GM18517 (cell line): ENCODE data around the gene IGFBP4.
A peak's percentile ranks its signal among the peaks of the same experiment; 100 is the strongest.
"Not testable (repeated sequence)": the region's sequence is repeated elsewhere in the genome, so short reads cannot be mapped to it uniquely, and the experiment has no call there.

Experiments used
- ATAC-seq: cut with Tn5 transposase; IDR thresholded peaks from one replicate; pipeline ENCODE4 v1.9.1; 2021; ENCODE audit warnings: mild to moderate bottlenecking, moderate library complexity; ENCODE audit not compliant: unreplicated experiment

Gene IGFBP4

GRCh38 chr17:40443196-40443987 is at the start of gene IGFBP4:
TSS of gene IGFBP4 (plus strand) at chr17:40443450. CDS start at chr17:40443736, 286 bp downstream.
- ATAC-seq, result no peak

GRCh38 chr17:40399185-40399584 is 44.1 kb upstream of the IGFBP4 start:
- ATAC-seq, result no peak

DNA sequence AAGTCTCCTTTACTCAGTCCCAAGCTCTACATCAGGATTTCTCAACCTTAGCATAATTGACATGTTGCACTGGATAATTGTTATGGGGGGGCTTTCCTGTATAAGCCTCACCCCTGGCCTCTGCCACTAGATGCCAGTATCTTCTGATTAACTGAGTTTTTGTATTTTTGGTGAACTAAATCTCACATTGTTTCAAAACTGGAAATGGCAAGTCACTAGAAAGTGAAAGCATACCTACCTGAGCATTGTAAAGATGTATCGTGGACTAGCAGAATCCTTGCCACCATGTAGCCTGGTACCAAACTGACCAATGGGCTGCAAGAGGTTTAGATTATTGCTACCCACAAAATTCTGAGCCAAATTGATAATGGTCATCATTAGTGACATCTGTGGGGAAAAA is 40.6 kb upstream of the IGFBP4 start:
- no peak for ATAC-seq

DNA sequence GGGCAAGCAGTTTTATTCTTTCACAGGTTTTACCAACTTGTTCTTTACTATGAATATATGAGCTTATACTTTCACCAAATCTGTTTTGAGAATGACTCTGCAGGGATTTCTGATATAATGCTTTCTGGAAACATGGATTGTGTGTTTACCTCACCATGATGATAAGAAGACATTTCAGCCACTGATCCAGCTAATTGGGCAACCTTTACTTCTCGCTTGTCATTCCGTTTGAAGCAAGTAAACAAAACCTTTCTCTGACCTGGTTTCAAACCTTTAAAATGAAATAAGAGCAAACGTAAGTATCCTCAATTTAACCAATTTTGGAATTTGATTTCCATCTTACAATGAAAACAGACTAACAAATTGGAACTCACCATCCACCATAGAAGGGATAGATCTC is 39.2 kb upstream of the IGFBP4 start:
- no peak for ATAC-seq

DNA sequence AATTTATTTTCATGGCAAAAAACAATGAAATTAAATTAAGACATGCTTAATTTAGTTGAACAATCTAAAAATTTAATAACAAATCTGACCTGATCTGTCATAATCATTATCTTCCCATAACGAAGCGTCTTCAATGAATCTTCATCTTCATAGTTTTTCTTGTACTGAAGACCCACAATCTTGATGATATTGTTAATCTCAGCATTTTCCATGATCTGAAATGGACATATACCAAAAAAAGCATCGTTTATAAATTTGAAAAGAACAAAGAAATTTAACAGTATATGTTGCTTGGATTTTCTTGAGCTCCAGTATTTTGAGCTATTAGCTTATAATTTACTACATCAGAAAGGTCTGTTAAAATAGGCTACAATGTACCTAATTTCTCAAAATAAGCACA is 35.8 kb upstream of the IGFBP4 start:
- no peak for ATAC-seq

- ATAC-seq, result not testable (repeated sequence)
These were observed 33.7 kb upstream of the IGFBP4 start for GRCh38 chr17:40409540-40409939.

- no peak for ATAC-seq
These were observed 33.2 kb upstream of the IGFBP4 start for GRCh38 chr17:40410082-40410481.

DNA sequence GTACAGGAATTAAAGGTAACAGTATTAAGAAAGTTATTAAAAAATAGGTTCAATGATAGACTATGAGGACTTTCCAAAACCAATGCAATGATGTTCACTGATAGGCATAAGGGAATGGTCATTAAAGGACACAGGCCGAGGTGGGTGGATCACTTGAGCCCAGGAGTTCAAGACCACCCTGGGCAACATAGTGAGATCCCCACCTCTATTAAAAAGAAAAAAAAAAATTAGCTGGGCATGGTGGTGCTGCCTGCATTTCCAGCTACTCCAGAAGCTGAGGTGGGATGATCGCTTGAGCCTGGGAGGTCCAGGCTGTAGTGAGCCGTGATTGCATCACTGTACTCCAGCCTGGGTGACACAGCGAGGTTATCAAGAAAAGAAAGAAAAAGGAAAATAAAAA is 31.4 kb upstream of the IGFBP4 start:
- no peak for ATAC-seq

GRCh38 chr17:40412880-40413279 is 30.4 kb upstream of the IGFBP4 start:
- no peak for ATAC-seq

- not testable (repeated sequence) for ATAC-seq
These were observed 28.9 kb upstream of the IGFBP4 start for GRCh38 chr17:40414312-40414711.

GRCh38 chr17:40415390-40415789 is 27.9 kb upstream of the IGFBP4 start:
- no peak for ATAC-seq

GRCh38 chr17:40416671-40417070 is 26.6 kb upstream of the IGFBP4 start:
- ATAC-seq, result no peak

- ATAC-seq, result peak; percentile 4
These were observed 26.0 kb upstream of the IGFBP4 start for GRCh38 chr17:40417258-40417608.

GRCh38 chr17:40417609-40418427 is 25.4 kb upstream of the IGFBP4 start, which contains the start of gene TOP2A:
TSS of gene TOP2A (minus strand) at chr17:40417896. CDS start at chr17:40417791, 105 bp downstream.
- ATAC-seq, result peak; percentile 97

DNA sequence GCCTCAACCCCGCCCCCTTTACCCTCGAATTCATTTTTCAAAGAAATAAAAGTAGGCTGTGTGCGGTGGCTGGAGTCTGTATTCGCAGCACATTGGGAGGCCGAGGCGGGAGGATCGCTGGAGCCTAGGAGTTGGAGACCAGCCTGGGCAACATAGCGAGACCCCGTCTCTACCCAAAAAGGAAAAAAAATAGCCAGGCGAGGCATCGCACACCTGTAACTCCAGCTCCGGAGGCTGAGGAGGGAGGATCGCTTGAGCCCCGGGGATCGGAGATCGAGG is 24.9 kb upstream of the IGFBP4 start:
- ATAC-seq, result no peak

GRCh38 chr17:40419559-40420331 is 23.5 kb upstream of the IGFBP4 start:
- no peak for ATAC-seq

DNA sequence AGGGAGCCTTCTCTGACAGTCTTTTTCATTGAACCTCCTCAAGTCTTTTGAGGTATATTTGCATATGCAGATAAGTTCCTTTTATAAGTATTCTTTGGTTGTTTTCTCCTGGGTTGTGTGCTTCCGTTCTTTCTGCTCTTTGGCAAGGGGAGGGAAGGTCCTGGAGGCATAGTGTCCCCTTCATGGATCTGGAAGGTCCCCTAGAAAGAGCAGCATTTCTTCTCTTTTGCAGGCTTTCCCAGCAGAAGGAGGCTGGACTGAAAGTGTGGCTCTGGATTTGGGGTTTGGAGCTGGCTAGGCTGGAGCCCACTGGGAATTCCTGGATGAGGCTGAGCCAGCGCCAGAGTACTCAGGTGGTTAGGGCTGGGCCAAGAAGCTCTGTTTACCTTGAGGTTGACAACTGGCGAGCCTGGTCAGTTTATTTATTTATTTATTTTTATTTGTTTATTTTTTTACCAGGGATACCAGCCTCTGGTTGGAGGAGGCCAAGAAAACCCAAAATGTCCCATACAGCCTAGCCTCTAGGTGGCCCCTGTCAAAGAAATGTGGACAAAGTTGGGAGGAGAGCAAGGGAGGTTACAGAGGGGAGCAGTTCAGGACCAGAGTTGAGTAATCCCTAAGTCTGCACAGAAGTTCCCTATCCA is 20.1 kb upstream of the IGFBP4 start:
- no peak for ATAC-seq

DNA sequence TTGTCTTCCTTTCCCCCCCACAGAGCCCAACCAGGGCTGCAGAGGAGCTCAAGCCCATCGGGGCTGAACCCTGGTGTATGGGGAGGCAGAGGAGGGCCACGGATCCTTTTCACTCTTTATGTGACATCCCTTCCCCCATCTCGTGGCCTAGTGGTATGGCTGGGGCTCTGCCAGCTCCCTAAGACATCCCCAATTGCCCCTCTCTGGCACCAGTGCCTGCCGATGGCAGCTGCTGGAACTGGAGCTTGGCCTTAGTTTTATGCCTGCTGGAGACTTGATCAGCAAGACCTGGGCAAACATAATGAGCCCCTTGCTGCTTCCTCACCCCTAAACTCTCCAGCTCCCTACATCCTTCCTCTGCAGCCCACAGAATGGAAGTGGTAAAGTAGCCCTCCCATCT is 17.5 kb upstream of the IGFBP4 start:
- ATAC-seq, result no peak

GRCh38 chr17:40427002-40427491 is 16.2 kb upstream of the IGFBP4 start:
- ATAC-seq, result no peak

DNA sequence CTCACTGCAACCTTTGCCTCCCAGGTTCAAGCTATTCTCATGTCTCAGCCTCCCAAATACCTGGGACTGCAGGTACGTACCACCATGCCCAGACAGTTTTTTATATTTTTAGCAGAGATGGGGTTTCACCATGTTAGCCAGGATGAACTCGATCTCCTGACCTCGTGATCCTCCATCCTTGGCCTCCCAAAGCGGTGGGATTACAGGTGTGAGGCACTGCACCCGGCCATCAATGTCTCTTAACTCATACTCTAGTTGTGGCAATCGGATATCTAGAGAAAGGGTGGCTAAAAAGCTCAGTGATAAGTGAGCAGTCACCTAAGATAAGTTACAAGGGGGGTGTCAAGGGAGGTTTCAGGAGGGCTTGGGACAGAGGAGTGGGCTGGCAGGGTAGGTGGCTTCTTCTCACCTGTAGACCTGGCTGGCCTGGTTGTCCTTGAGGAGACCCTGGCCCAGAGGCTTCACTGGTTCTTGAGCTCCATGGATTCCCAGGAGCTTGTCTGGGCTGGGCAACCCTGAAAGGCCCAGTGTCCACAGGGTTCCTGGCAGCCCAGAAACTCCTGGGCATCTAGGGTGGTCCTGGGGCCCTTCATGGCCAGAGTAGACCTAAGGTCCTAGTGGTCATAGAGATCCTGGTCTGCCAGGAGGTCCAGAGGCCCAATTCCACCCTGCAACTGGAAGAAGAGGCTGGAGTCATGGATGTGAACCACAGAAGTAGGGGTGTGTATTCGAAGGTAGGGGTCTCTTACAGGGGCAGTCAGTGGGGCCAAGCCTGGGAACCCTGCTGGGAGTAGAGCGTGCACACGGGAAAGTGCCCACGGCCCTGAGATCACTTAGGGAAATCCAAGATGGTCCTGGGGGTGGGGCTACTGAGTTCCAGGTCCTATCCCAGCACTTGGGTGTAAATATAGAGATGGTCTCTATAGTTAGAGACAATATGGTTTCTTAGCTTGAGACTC is 12.7 kb upstream of the IGFBP4 start:
- no peak for ATAC-seq
